ENCODE data around the gene RPS19BP1.

- TF ChIP-seq CTCF (IDR thresholded peaks at IDR 0.05) = no peak
- no peak for TF ChIP-seq POLR2A (IDR thresholded peaks at IDR 0.05)
Observed at GRCh38 chr22:39575552-39575825, 42.9 kb upstream of the RPS19BP1 start.
